NCI-H524 treated with DMSO at 0.1 percent for 48 hours (cell line): ENCODE data around the gene RND2.

Experiments used
- DNase-seq: peaks from one replicate; lab custom pipeline; 2025; lab: John Stamatoyannopoulos, UW

RND2 gene

GRCh38 chr17:43079641-43080302 is 54.7 kb downstream of the RND2 start:
- DNase-seq: no peak
